Fibroblast of skin of right quadriceps (primary cell): ENCODE measurements around the gene ADSS2.
"Not testable (repeated sequence)": the region's sequence is repeated elsewhere in the genome, so short reads cannot be mapped to it uniquely, and the experiment has no call there.

Experiments used
- DNase-seq: peaks from one replicate; pipeline ENCODE4 v3.0.0-alpha.2; 2013

ADSS2 gene

GRCh38 chr1:244451539-244451950 is at the start of gene ADSS2:
Gene ADSS2 (minus strand): TSS chr1:244451909. CDS start chr1:244451817, 92 bp downstream.
- no peak for DNase-seq

DNA sequence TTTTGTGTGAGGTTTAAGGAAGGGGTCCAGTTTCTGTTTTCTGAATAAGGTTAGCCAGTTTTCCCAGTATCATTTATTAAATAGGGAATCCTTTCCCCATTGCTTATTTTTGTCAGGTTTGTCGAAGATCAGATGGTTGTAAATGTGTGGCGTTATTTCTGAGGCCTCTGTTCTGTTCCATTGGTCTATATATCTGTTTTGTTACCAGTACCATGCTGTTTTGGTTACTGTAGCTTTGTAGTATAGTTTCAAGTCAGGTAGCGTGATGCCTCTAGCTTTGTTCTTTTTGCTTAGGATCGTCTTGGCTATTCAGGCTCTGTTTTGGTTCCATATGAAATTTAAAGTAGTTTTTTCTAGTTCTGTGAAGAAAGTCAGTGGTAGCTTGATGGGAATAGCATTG is 48.8 kb upstream of the ADSS2 start:
- not testable (repeated sequence) for DNase-seq

- not testable (repeated sequence) for DNase-seq
Measured at GRCh38 chr1:244499484-244499883, 47.8 kb upstream of the ADSS2 start.

- no peak for DNase-seq
Measured at GRCh38 chr1:244497805-244498204, 46.1 kb upstream of the ADSS2 start.

- no peak for DNase-seq
Measured at GRCh38 chr1:244496186-244496585, 44.5 kb upstream of the ADSS2 start.

DNA sequence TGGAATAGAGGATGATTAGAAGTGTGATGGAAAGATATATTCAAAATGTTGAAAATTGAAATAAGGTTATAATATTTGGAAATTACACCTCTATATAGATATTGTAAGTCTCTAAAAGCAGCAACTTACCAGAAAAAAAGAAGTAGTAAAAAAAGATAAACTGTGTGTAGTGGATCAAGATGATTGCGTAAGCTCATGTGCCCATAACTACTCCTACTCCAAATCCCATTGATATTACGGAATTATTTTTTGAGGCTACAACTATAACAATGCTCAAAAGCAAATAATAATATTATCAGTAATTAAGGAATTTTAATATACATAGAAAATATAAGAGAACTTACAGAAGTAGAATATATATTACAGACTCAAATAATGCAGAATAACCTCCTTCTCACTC is 42.9 kb upstream of the ADSS2 start:
- no peak for DNase-seq

GRCh38 chr1:244484971-244485370 is 33.3 kb upstream of the ADSS2 start:
- DNase-seq, result not testable (repeated sequence)

DNA sequence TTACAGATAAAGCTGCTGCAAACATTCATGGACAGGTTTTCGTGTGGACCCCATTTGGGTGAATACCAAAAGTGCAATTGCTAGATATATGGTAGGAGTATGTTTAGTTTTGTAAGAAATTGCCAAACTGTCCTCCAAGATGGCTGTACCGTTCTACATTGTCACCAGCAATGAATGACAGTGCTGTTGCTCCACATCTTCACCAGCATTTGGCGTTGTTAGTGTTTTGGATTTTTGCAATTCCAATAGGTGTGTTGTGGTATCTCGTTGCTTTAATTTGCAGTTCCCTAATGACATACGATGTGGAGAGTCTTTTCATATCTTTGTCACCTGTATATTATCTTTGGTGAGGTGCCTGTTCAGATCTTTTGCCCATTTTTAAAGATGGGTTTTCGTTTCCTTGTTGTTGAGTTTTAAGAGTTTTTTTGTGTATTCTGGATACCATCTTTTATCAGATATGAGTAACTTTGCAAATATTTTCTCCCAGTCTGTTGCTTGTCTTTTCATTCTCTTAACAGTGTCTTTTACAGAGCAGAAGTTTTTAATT is 21.4 kb upstream of the ADSS2 start:
- no peak for DNase-seq

- no peak for DNase-seq
Measured at GRCh38 chr1:244466724-244467123, 15.0 kb upstream of the ADSS2 start.

GRCh38 chr1:244461245-244462071 is 9.7 kb upstream of the ADSS2 start, which contains the start of gene CATSPERE:
Gene CATSPERE (plus strand): TSS chr1:244461273. CDS start chr1:244461430, 157 bp downstream.
- DNase-seq, result peak; percentile 78

GRCh38 chr1:244460197-244460596 is 8.5 kb upstream of the ADSS2 start:
- no peak for DNase-seq

DNA sequence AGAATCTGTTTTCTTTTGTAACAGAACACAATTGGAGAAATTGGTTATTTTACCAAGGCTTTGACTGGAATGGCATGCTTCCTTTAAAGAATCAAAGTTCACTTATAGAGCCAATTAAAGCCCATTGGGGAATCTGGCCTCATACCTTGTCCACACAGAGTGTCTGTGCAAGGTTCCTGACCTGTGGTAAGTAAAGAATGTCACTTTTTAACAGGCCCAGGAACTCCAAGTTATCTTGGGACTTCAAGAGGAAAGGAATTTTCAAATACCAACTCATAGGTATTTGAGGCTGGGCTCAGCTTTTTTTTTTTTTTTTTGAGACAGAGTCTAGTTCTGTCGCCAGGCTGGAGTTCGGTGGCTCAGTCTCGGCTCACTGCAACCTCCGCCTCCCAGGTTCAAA is 7.1 kb upstream of the ADSS2 start:
- DNase-seq, result no peak

DNA sequence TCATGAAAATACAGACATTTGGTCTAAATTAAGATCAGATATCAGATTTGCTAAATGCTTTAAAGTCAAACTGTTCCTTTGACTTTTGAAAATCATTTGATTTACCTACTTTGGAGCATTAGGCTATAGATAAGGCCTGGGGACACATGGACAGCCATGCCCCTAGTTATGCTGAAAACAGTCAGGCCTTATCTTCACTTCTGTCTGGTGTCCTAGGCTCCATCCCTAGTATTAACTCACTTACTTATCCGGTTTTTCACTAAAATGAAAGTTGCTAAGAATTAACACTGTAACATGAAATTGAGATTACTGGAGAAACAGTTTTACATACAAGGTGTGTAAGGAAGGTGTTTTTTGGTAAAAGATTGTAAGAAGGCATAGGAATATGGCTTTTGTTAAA is 4.9 kb upstream of the ADSS2 start:
- no peak for DNase-seq

- no peak for DNase-seq
Measured at GRCh38 chr1:244454412-244454811, 2.7 kb upstream of the ADSS2 start.

DNA sequence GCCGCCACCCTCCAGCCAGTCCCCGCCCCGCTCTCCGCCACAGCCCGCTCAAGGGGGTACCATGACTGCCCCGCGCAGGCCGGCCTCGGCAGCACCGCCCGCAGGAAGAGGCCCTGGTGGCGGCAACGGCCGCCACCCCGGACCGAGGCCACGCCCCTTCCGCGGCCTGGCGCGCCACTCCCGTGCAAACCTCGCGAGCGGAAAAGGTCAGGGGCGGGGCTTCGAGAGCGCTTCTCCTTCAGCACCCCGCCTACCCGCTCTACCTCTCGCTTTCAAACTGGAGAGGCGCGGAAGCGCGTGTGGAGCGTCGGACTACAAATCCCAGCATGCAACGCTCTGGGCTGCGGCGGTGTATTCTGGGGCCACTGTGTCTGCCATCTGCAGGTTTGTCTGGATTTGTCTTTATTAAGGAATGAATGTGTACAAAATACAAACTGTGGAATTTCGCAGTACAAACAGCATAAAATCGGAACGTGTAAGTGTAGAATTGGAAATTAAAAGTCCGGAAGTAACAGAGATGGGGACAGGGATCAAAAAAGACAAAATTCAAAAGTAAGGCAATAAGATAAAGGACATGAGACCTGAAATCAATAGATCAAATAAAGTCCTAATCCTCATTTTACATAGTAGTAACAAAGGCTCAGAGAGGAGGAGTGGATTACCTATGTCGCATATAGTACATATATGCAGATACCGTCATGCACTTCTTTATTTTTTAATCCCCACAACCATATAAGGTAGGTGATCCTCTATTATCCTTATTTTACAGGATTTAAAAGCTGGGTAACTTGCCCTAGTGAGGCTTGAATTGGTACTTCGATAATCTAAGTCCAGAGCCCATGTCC is 464 bp upstream of the ADSS2 start:
- peak; percentile 99 for DNase-seq

DNA sequence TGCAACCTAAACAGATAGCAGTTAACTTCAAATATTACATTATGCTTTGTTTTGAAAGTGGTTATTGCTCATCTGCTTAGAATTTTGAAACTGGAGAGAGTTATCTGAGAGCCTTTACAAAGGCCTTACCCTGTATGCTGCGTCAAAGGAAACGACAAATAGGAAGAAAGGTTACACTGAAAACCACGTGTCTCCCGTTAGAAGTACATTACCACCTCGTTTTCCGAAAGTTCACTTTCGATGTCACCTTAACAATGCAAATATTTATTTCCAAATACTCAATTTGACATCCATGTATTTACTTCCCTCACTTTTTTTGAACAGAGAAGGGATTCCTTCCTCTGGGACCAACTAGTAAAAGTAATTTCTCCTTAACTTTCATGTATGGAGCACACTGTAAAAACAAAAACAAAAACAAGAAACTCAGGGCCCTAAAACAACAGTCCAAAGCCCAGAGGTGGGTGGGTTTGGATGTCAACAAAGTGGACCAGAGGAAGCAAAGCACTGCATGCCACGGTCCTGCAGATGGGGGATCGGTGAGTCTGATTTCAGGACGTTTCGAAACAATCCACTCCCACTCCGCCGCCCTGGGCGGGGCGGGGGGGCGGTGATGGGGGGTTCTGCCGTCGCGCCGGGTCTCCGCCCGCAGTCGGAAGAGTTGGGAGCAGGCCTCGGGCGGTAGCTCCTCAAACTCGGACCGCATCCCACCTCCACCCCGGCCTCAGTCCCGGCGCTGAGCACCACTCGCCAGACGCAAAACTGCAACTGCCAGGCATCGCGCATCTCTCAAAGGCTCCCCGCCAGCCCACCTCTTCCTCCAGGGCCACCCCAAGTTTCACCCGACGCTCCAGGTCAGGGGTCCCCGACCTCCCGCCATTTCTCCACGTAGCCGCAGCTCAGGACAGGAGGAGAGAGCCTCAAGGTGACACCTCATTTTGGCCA is 841 bp downstream of the ADSS2 start:
- peak; percentile 63 for DNase-seq

DNA sequence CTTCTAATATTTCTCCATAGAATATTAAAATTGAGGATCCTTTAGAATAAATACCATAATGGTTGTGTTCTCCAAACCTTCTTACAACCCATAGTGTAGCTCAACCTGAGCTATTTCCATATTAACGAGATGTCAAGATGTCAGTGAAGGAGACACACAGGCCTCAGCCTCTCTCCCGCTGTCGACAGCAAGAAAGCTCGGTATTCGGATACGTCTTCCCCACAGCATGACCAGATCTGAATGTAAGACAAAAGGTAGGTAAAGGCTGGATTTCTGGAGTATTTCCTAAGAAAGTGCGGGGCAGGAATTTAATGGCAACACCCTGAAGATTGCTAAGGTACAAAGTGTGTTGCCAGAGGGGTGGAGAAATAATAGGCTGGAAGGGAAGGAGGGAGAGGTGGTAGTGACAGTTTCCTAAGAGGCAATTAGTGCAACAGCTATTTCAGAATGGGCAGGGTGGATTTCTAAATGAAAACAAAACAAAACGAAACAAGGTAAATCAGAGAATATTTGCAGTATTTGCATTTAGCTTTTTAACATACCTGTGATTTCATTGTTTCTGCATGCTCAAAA is 1.7 kb downstream of the ADSS2 start:
- DNase-seq, result no peak

DNA sequence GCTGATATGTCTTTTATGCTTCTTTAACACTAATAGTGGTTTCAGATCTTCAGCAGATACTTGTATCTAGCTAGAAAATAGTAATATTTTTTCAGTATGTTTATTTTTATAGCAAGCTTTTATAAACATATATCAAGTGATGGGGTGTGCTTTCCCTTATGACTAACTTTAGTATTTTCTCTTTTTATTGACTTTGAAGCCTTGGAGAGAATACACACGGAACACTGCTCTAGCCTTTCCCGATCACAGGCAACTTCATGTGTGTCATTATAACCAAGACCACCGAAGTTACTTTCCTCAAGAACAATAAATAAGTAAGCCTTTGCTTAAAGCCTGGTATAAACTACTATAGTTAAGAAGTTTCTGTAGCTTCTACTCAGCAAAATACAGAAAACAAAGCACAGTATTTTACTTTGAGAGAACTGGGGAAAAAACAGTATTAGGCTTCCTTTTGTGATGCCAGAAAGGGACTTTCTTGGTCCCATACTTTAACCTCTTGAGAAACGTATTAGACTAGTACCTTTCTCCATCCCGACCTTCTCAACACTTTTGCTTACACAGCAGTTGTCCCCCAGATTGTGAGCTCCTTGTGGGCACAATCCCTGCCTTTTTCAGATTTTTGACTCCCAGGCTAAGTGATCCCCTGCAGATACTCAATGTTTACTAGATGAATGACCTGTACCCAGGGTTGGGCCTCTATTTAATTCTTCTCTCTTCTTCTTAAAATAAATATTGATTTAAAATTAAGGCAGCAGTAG is 3.3 kb downstream of the ADSS2 start:
- no peak for DNase-seq

DNA sequence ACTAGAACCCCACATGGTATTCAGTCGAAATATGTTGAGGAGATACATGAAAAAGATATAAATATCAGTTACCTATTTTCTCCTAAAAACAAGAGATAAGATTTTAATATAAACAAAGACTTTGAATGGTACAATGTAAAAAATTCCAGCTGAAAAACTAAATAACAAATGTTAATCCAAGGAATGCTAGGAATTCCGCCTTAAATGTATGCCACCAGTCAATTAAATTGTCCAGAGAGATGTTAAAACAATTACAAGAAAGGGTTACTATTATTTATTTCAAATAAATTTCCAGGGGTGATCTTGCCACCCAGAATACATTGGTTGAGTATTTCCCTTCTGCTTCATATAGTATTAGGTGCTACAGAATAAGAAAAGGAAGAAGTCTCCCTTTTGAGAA is 4.2 kb downstream of the ADSS2 start:
- no peak for DNase-seq

GRCh38 chr1:244447024-244447423 is 4.7 kb downstream of the ADSS2 start:
- DNase-seq, result no peak
